B cell (primary cell): Measurements from ENCODE around the gene MYO18A.

Source experiments
- CTCF ChIP-seq: fragments of 200-600 bp; IDR thresholded peaks from one replicate; pipeline ENCODE4 v1.8.0; 2022; ENCODE audit warnings: antibody characterized with exemption, mild to moderate bottlenecking
- EZH2 ChIP-seq: IDR thresholded peaks from 2 replicates; pipeline ENCODE4 v1.6.1; 2012; ENCODE audit warnings: borderline replicate concordance, low read depth, mild to moderate bottlenecking, moderate library complexity, low read length; ENCODE audit not compliant: insufficient read depth, poor library complexity, severe bottlenecking

- TF ChIP-seq CTCF (no peak), EZH2 (no peak)
Observed at GRCh38 chr17:29037739-29038084, 142.5 kb downstream of the MYO18A start.
